Suprapubic skin (tissue), 4 donors: ENCODE data around the gene CACNA1S.

ENCODE experiments used
- CTCF ChIP-seq, 2 donors: fragments of 200-600 bp in 1 of 2; fragments of 450-650 bp in 1 of 2; sonication (generic) in 1 of 2; IDR thresholded peaks; one replicate each; pipeline ENCODE4 v1.5.1; 2016 to 2019; ENCODE audit warnings: antibody characterized with exemption in 2 of 2, mild to moderate bottlenecking in 1 of 2, moderate library complexity in 1 of 2
- EP300 ChIP-seq: sonication (generic); formaldehyde crosslinking; IDR thresholded peaks from one replicate; pipeline ENCODE4 v1.6.1; 2017; ENCODE audit warnings: antibody characterized with exemption
- POLR2AphosphoS5 ChIP-seq, 3 donors: sonication (generic); formaldehyde crosslinking; IDR thresholded peaks; one replicate each; pipeline ENCODE4 v1.6.1; 2017; ENCODE audit warnings: antibody characterized with exemption in 3 of 3

- TF ChIP-seq CTCF (IDR thresholded peaks at IDR 0.05) (no peak), POLR2AphosphoS5 (IDR thresholded peaks at IDR 0.05) (no peak), EP300 (no peak)
These were observed 97.4 kb downstream of the CACNA1S start for GRCh38 chr1:201014816-201015200.
